GM21786 (cell line): ENCODE results near the gene LRRC14B.
"Not testable (repeated sequence)": the region's sequence is repeated elsewhere in the genome, so short reads cannot be mapped to it uniquely, and the experiment has no call there.

Experiments used
- ATAC-seq: cut with Tn5 transposase; IDR thresholded peaks from one replicate; pipeline ENCODE4 v1.9.1; 2021; ENCODE audit not compliant: unreplicated experiment

The LRRC14B gene

DNA sequence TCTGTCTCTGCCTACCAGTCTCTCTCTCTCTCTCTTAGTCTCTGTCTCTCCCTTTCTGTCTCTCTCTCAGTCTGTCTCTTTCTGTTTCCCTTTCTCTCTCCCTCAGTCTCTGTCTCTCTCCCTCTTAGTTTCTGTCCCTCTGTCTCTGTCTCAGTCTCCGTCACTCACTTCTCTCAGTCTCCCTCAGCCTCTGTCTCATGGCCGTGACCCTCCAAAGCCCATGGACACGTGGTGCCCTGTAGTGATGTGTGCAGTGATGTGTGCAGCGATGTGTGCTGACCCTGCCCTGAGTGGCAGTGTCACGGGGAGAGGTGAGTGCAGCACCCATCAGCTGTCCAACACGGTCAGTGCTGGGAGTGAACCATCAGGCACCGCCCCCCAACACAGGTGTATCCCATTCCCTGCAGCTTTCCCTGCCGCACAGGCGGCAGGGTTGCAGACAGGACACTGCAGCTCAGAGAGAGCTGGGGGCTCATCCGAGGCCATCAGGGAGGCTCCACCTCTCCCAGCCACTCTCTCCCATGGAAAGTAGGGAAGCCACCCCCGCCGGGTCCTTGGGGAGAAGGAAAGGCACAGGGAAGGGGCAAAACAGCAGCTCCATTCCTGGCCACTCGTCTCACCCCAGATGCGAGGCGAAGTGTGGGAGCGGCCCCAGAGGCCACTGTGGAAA lies 794 bp upstream of the LRRC14B start:
- peak; percentile 37 for ATAC-seq

GRCh38 chr5:191949-192690 lies 825 bp downstream of the LRRC14B start:
- no peak for ATAC-seq

DNA sequence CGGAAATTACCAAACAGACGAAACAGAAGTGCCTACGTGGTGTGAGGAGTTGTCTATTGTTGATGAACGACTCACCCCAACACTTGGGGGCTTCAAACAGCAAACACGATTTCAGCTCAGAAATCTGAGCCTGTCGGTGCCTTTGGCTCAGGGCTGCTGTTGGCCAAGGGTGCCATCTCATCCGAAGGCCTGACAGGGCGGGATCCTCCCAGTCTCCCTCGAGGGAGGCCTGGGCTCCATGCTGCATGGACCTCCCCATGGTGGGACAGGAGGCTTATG lies 1.3 kb downstream of the LRRC14B start:
- ATAC-seq: no peak

GRCh38 chr5:192970-193831 lies 1.9 kb downstream of the LRRC14B start:
- no peak for ATAC-seq

DNA sequence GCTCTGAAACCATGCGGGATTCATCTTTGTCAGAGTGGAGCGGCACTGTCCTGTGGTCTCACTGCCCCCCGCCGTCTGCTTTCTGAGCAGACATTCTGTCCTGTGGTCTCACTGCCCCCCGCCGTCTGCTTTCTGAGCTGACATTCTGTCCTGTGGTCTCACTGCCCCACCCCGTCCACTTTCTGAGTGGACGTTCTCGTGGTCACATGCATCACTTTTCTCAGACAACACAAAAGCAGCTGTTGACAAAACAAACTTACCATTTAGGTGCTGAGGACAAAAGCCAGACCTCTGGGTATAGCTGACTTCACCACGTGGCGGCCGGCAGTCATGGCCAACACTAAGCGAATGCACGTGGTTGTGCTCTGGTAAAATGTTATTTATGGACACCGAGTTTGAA lies 2.8 kb downstream of the LRRC14B start:
- no peak for ATAC-seq

- no peak for ATAC-seq
Observed at GRCh38 chr5:194603-195209, 3.4 kb downstream of the LRRC14B start.

GRCh38 chr5:195401-196160 lies 4.3 kb downstream of the LRRC14B start:
- ATAC-seq: no peak

GRCh38 chr5:196350-196749 lies 5.1 kb downstream of the LRRC14B start:
- ATAC-seq: no peak

DNA sequence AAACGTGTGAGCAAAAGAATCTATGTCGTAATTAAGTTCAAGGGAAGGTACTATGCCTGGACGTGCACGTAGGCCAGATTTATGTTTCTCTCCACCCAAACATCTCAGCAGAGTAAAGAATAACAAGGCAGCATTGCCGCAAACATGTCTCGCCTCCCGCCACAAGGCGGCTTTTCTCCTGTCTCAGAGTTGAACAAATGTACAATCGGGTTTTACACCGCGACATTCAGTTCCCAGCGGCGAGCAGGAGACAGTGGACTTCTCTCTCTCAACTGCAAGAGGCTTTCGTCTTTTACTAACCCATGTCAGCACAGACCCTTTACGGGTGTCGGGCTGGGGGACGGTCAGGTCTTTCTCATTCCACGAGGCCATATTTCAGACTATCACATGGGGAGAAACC lies 5.7 kb downstream of the LRRC14B start:
- ATAC-seq: not testable (repeated sequence)

DNA sequence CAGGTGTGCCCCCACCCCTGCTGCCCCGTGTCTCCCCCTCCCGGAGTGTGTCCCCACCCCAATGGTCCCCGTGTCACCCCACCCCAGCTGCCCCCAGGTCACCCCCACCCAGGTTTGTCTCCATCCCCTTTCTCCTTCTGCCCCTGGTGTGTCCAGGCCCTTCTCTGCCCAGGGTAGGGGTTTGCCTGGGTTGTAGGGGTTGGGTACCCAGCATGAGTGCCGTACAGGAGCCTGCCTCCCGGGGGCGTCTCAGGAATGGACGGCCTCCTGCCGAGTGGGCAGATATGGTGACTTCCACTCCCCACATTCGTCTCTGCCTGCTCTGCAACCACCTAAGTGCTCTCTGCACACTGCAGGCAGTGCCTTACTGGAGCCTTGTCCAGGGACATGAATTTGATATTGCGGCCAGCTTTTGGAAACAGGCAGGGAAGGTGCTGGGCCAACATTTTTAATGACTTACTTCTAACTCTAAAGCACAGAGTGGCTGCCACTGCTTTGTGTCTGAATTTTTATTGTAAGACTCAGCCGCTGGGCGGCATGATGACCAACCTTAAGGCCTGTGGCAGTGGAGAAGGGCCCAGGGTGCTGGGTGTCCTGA lies 6.7 kb downstream of the LRRC14B start:
- no peak for ATAC-seq

DNA sequence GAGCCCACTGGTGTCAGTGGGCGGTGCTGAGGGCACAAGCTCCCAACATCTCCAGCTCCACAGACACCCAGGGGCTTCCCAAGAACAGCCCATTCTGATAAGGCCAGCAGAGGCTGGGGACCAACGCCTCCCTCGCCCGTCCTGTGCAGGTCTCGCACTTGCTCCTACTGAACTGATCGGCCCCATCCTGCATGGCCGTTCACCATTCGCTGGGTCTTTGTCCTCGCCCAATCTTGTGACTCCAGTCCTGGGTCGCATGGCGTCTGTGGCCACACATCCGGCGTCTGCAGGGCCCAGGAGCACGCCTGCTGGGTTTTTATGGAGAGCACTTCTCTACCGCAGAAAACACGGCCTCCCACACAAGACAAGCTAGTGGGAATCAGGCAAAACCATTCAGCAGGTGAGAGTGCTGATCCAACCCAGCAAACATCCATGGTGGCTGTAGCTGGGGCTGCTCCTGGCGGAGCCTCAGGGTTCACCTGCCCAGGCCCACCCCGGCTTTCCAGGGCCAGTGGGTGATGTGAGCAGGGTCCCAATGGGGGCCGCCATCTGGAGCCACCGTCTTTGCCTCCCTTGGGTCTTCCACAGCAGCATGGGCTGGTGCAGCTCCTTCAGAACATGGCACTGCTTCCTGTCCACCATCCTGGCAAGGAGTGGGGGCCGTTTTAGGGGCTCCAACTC lies 7.4 kb downstream of the LRRC14B start:
- no peak for ATAC-seq

DNA sequence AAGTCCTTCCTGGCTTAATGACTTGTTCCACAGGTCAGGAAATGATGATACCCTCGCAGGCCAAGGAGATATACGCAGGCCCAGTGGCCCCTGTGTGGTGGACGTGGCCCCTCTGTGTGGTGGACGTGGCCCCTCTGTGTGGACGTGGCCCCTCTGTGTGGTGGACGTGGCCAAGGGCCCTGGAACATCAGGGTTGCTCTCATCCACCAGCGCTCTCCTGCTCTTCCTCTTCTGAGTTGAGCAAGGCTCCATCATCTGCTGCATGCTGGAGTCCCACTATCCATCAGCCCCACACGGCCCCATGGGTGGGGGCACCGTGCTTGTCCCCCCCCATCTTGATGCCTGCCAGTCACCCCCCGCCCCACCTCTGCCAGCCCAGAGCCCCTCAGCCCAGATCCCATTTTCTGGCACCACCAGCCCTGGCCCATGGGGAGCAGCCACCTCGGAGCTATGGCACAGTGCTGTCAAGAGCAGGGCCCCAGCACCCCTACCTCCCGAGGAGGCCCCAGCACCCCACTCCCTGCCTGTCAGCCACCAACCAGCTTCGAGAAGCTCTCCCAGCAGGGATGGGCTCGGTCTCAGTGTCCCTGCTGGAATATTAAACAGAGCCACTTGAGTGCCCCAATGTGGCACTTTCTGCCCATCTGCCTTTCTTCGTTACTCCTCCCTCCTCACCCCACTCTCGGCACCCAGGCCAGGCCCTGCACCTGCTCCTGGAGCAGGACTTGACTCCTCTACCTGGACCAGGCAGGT lies 8.1 kb downstream of the LRRC14B start:
- no peak for ATAC-seq

GRCh38 chr5:199950-200645 lies 8.8 kb downstream of the LRRC14B start:
- no peak for ATAC-seq

GRCh38 chr5:200985-201384 lies 9.7 kb downstream of the LRRC14B start:
- ATAC-seq: no peak

- no peak for ATAC-seq
Observed at GRCh38 chr5:201672-202071, 10.4 kb downstream of the LRRC14B start.

DNA sequence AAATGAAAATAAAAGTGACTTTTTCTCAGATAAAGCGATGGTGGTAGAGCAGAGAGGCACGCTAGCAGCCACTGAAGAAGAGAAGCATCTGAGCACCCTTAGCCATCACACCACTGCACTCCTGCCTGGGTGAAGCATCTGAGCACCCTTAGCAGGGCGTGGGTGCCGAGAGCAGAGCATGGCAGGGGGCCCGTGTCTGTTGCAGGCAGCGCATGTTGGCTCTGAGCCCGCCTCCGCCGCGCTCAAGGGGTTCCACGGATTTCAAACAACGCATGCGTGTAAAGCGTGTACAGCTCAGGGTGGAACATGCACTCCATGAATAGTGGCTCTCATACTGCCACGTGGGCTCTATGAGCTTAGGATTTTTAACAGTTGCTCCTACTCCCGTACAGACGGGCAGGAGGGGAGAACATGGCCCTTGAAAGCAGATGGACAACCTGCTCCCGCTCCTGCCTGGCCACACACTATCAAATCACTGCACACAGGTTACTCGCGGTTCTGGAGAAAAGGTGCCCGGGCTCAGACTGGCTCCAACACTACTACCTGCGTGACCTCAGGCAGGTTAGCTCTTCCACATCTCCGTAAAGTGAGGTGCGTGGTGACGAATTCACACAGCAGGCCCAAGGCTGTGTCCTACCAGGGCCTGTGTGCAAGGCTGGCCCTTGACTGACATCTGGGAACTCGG lies 12.1 kb downstream of the LRRC14B start:
- no peak for ATAC-seq

DNA sequence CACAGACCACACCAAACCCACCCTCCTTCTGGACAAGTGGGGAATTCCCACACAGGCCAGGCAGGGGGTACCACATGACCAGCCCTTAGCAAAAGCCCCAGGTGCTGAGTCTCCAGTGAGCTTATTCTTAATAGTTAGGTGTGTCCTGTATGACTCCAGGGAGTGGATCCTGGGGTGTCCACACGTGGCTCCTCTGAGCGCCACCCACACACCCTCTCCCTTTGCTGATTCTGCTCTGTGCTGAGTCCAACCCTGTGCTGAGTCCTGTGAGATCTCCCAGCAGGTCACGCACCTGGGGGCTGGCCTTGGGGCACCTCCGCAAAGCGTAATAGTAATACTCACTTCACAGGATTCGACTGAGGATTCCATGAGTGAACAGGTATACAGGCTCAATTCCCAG lies 12.7 kb downstream of the LRRC14B start:
- no peak for ATAC-seq

- ATAC-seq: no peak
Observed at GRCh38 chr5:204462-204861, 13.2 kb downstream of the LRRC14B start.
